ENCODE measurements around the gene UBE2L3. TPM values are rescaled to one million over a fixed set of nuclear protein-coding genes. Genes with fewer than 3 reads are reported as not detected.

Gene UBE2L3
- total and polyA plus RNA-seq, 2 experiments from 2014 or later: 86.3 to 136 TPM

GRCh38 chr22:21602579-21602978 lies 35.1 kb downstream of the UBE2L3 start (continued):
- TF ChIP-seq REST (IDR thresholded peaks at IDR 0.05; ENCODE audit: unreplicated experiment): no peak

- H3K27me3 Mint-ChIP-seq (ENCODE audit: insufficient read depth, low read depth, poor library complexity): peaks cover 6% of the 10 kb centered on the region
- ATAC-seq (no peak), DNase-seq (ENCODE audit: low spot score) (no peak)
- H3K4me3 Mint-ChIP-seq: no peak overlapping the region
- peaks cover 23% of the 10 kb centered on the region for H3K36me3 Mint-ChIP-seq (ENCODE audit: low read depth)
- no peaks in the 10 kb centered on the region for H3K27me3 ChIP-seq (ENCODE audit: insufficient read depth)
- no peak overlapping the region for H3K4me3 ChIP-seq
- H3K4me2 ChIP-seq: no peak overlapping the region
- H3K9me2 ChIP-seq (ENCODE audit: insufficient read depth): no peaks in the 10 kb centered on the region
- H3K36me3 ChIP-seq (ENCODE audit: insufficient read depth): no peaks in the 10 kb centered on the region; the same call in 1 of the 2 replicates
- H3K79me2 ChIP-seq (replicated peaks; ENCODE audit: insufficient read depth): peaks cover 99% of the 10 kb centered on the region
- H3K4me1 ChIP-seq (ENCODE audit: insufficient read depth): no peaks in the 10 kb centered on the region
- peaks cover 12% of the 10 kb centered on the region for H3K4me1 Mint-ChIP-seq
- H3K27ac Mint-ChIP-seq: no peak overlapping the region
- peak overlapping the region; percentile 55; the same call in 1 of the 2 replicates for H3K27ac ChIP-seq (ENCODE audit: low read depth)
- peaks cover 63% of the 10 kb centered on the region for H4K20me1 ChIP-seq (replicated peaks; ENCODE audit: insufficient read depth)
- H3K9me3 Mint-ChIP-seq: no peaks in the 10 kb centered on the region; the same call in 2 of the 3 replicates
- TF ChIP-seq JUNB (IDR thresholded peaks at IDR 0.05; ENCODE audit: unreplicated experiment): no peak
- TF ChIP-seq ZNF114 (CRISPR knock-in tag; IDR thresholded peaks at IDR 0.05): no peak
- no peak for TF ChIP-seq POLR2AphosphoS5 (IDR thresholded peaks at IDR 0.05; ENCODE audit: low read depth)
- no peak overlapping the region for H2AFZ ChIP-seq
- 0 out of 2 replicates have a peak, but pooled peaks cover under 1% of the 10 kb centered on the region for H3F3A ChIP-seq (replicated peaks; ENCODE audit: low read depth)
Measured at GRCh38 chr22:21603973-21604372, 36.5 kb downstream of the UBE2L3 start.

- Histone ChIP-seq H3K27ac (ENCODE audit: low read depth) (no peak overlapping the region), H3K4me2 (no peak overlapping the region), H3K4me1 (ENCODE audit: insufficient read depth) (no peaks in the 10 kb centered on the region), H4K20me1 (replicated peaks; ENCODE audit: insufficient read depth) (peaks cover 51% of the 10 kb centered on the region), H3K4me3 (no peak overlapping the region), H3K36me3 (ENCODE audit: insufficient read depth) (no peaks in the 10 kb centered on the region; the same call in 1 of the 2 replicates), H3F3A (replicated peaks; ENCODE audit: low read depth) (no peaks in the 10 kb centered on the region; the same call in 1 of the 2 replicates), H3K9me2 (ENCODE audit: insufficient read depth) (no peaks in the 10 kb centered on the region), H3K27me3 (ENCODE audit: insufficient read depth) (no peaks in the 10 kb centered on the region), H2AFZ (no peak overlapping the region), H3K79me2 (replicated peaks; ENCODE audit: insufficient read depth) (peaks cover 98% of the 10 kb centered on the region)
- Mint-ChIP-seq H3K36me3 (ENCODE audit: low read depth) (peaks cover 28% of the 10 kb centered on the region), H3K4me3 (no peak overlapping the region), H3K9me3 (no peaks in the 10 kb centered on the region; the same call in 2 of the 3 replicates), H3K4me1 (peaks cover 7% of the 10 kb centered on the region; the same call in 1 of the 3 replicates), H3K27me3 (ENCODE audit: insufficient read depth, low read depth, poor library complexity) (peaks cover 7% of the 10 kb centered on the region), H3K27ac (no peak overlapping the region)
- DNase-seq (ENCODE audit: low spot score) (no peak), ATAC-seq (no peak)
- no peak for TF ChIP-seq ZNF462 (CRISPR knock-in tag; IDR thresholded peaks at IDR 0.05)
- no peak for TF ChIP-seq ETS1 (IDR thresholded peaks at IDR 0.05)
- TF ChIP-seq ZNF114 (CRISPR knock-in tag; IDR thresholded peaks at IDR 0.05): no peak
Measured at GRCh38 chr22:21605887-21606564, 38.5 kb downstream of the UBE2L3 start.
